K562 (cell line): ENCODE measurements around the gene PTBP2.

ENCODE experiments used
- ATF2 ChIP-seq: sonication (generic); formaldehyde crosslinking; IDR thresholded peaks from 2 replicates; pipeline ENCODE4 v1.8.1; 2022; ENCODE audit warnings: missing genetic modification reagents
- BDP1 ChIP-seq: IDR thresholded peaks from 3 replicates; pipeline ENCODE4 v1.6.1; 2011; ENCODE audit not compliant: insufficient read length, insufficient read depth
- BRCA1 ChIP-seq, 2 experiments: fragments of 450-650 bp in 1 of 2; sonication (generic) in 1 of 2; formaldehyde crosslinking in 1 of 2; IDR thresholded peaks; 2 replicates each; pipeline versions ENCODE4 v1.5.0 to v1.6.1; 2017 to 2020; ENCODE audit warnings: mild to moderate bottlenecking in 1 of 2, missing genetic modification reagents in 1 of 2
- CEBPB ChIP-seq: fragments of 450-650 bp; IDR thresholded peaks from 2 replicates; pipeline ENCODE4 v1.6.1; 2016; ENCODE audit warnings: missing genetic modification characterization, missing compliant biosample characterization
- CHCHD3 ChIP-seq: fragments of 250-450 bp; sonication (Bioruptor Pico); IDR thresholded peaks from 2 replicates; pipeline ENCODE4 v2.1.2; 2022; ENCODE audit warnings: mild to moderate bottlenecking
- EZH2 ChIP-seq: IDR thresholded peaks from 2 replicates; pipeline ENCODE4 v1.6.1; 2012; ENCODE audit warnings: low read depth, mild to moderate bottlenecking, inconsistent platforms, low read length, borderline replicate concordance
- GATAD2B ChIP-seq: fragments of 450-650 bp; IDR thresholded peaks from 2 replicates; pipeline ENCODE4 v1.6.1; 2017; ENCODE audit warnings: mild to moderate bottlenecking, borderline replicate concordance
- JUN ChIP-seq, 2 experiments: sonication (generic) in 1 of 2; formaldehyde crosslinking in 1 of 2; IDR thresholded peaks; 2 replicates each; pipeline versions ENCODE4 v1.6.1 to v1.8.0; 2012 to 2022; ENCODE audit warnings: borderline replicate concordance in 2 of 2, mild to moderate bottlenecking in 2 of 2, improper control_type of control experiment in 1 of 2, low read depth in 1 of 2, low read length in 1 of 2, missing genetic modification reagents in 1 of 2
- MEF2D ChIP-seq: conservative IDR thresholded peaks from 2 replicates; pipeline ENCODE4 v1.6.1; 2016; ENCODE audit warnings: low read depth, missing genetic modification characterization, missing compliant biosample characterization
- POLR2A ChIP-seq: fragments of 450-650 bp; conservative IDR thresholded peaks from 2 replicates; pipeline ENCODE4 v1.6.1; 2016
- RBM22 ChIP-seq: fragments of 200-400 bp; formaldehyde crosslinking; IDR thresholded peaks from 2 replicates; pipeline ENCODE4 v1.6.1; 2018; ENCODE audit warnings: low read length, low read depth; ENCODE audit not compliant: poor library complexity, severe bottlenecking
- REST ChIP-seq, 2 experiments: fragments of 450-650 bp; formaldehyde crosslinking in 1 of 2; IDR thresholded peaks; 2 replicates each; pipeline versions ENCODE4 v1.4.0 to v1.6.1; 2014 to 2020; ENCODE audit warnings: mild to moderate bottlenecking in 2 of 2, borderline replicate concordance in 1 of 2, low read depth in 1 of 2
- SMARCE1 ChIP-seq: fragments of 450-650 bp; IDR thresholded peaks from 2 replicates; pipeline ENCODE4 v1.7.1; 2016; ENCODE audit warnings: mild to moderate bottlenecking
- ZNF280A ChIP-seq: fragments of 450-650 bp; IDR thresholded peaks from 2 replicates; pipeline ENCODE4 v1.6.1; 2018; ENCODE audit warnings: mild to moderate bottlenecking, low read depth; ENCODE audit not compliant: partially characterized antibody

- TF ChIP-seq SMARCE1 (no peak), EZH2 (no peak), ATF2 (no peak), CEBPB (no peak), BRCA1 (IDR thresholded peaks at IDR 0.05) (no peak), BRCA1 (CRISPR knock-in tag; IDR thresholded peaks at IDR 0.05) (no peak), REST (IDR thresholded peaks at IDR 0.05; ENCODE audit: borderline replicate concordance) (no peak), REST (CRISPR knock-in tag; IDR thresholded peaks at IDR 0.05; ENCODE audit: low read depth) (no peak), BDP1 (no peak), ZNF280A (no peak), POLR2A (no peak), RBM22 (no peak), MEF2D (tag) (no peak), JUN (IDR thresholded peaks at IDR 0.05; ENCODE audit: borderline replicate concordance, low read depth, low read length) (no peak), JUN (CRISPR knock-in tag; IDR thresholded peaks at IDR 0.05; ENCODE audit: borderline replicate concordance) (no peak), GATAD2B (no peak), CHCHD3 (no peak)
Observed at GRCh38 chr1:96820671-96821070, 99.1 kb downstream of the PTBP2 start.
